Adrenal gland (tissue), 12 donors: ENCODE measurements around the gene TRAK2. TPM values are rescaled to one million over a fixed set of nuclear protein-coding genes. Genes with fewer than 3 reads are reported as not detected.
A peak's percentile ranks its signal among the peaks of the same experiment; 100 is the strongest.

ENCODE experiments used
- DNase-seq, 7 donors: peaks; one replicate each; pipeline ENCODE4 v3.0.0-alpha.2; 2019 to 2020
- H3K27ac ChIP-seq, 5 donors: fragments of 200-600 bp; sonication (generic) in 4 of 5; 1 replicate in 3 of 5; 2 replicates in 2 of 5; pipeline versions ENCODE4 v1.5.1 to v1.8.0; 2016 to 2020; ENCODE audit warnings: mild to moderate bottlenecking in 1 of 5
- H3K27me3 ChIP-seq: fragments of 200-600 bp; 2 replicates; pipeline ENCODE4 v1.8.0; 2021
- H3K36me3 ChIP-seq, 2 donors: fragments of 200-600 bp; replicated peaks in 1 of 2; 1 replicate in 1 of 2; 2 replicates in 1 of 2; pipeline versions ENCODE4 v1.5.1 to v1.8.0; 2018 to 2022
- H3K4me1 ChIP-seq, 2 donors: fragments of 200-600 bp; replicated peaks in 1 of 2; 1 replicate in 1 of 2; 2 replicates in 1 of 2; pipeline versions ENCODE4 v1.5.1 to v1.8.0; 2018 to 2021
- H3K4me3 ChIP-seq, 4 donors: fragments of 200-600 bp; sonication (generic) in 3 of 4; one replicate each; pipeline ENCODE4 v1.5.1; 2016 to 2018
- H3K9me3 ChIP-seq, 3 donors: fragments of 200-600 bp; sonication (generic) in 1 of 3; replicated peaks in 1 of 3; 1 replicate in 2 of 3; 2 replicates in 1 of 3; pipeline versions ENCODE4 v1.5.1 to v1.8.0; 2016 to 2021
- POLR2A ChIP-seq, 2 donors: fragments of 450-650 bp; IDR thresholded peaks; one replicate each; pipeline ENCODE4 v1.6.1; 2017; ENCODE audit warnings: antibody characterized with exemption in 2 of 2, mild to moderate bottlenecking in 2 of 2, moderate library complexity in 1 of 2
- WGBS, 4 donors: extraction: QIAGEN DNeasy Blood & Tissue Kit in 2 of 4; methylation state at CpG; one replicate each; pipeline versions ENCODE4 v1.1.5 to v1.1.7; 2013 to 2017; 5-methylcytosine and 5-hydroxymethylcytosine counted together
- intact Hi-C, 2 donors: fragments of 100-400 bp; cut with DNase I; formaldehyde crosslinking; loops; one replicate each; pipeline versions ENCODE4 v1.14.1 to v1.15.0; 2022 to 2023
- polyA plus RNA-seq, 3 donors: library from polyadenylated mRNA; stranded (reverse); fragments of 200-250 nt in 2 of 3; fragments of 350-450 nt in 1 of 3; fragmentation: Illumina TruSeq in 1 of 3; extraction: RNeasy Lipid Tissue Mini Kit (QIAGEN cat#74804) in 1 of 3; gene quantifications; one replicate each; pipeline ENCODE4 v1.2.3, GENCODE V29; 2013 to 2014
- total RNA-seq, 9 donors: library from RNA; depleted of rRNA in 4 of 9; stranded (reverse); fragments of >200 nt in 4 of 9; fragments of 120-200 nt in 1 of 9; fragmentation: NEBNext Ultra II Directional in 1 of 9; extraction: Animal tissue kit (Norgen Biotek cat#: 25700) in 1 of 9; gene quantifications; one replicate each; pipeline versions ENCODE4 v1.1.0 to v1.2.4, GENCODE V29; 2013 to 2023
- TF ChIP-seq, protein P1 (sequence below), 6 experiments: fragments of 450-650 bp in 4 of 6; fragments of 200-600 bp in 2 of 6; sonication (generic) in 1 of 6; IDR thresholded peaks; 1 replicate in 5 of 6; 2 replicates in 1 of 6; pipeline versions ENCODE4 v1.5.1 to v1.8.0; 2016 to 2021; ENCODE audit warnings: antibody characterized with exemption in 6 of 6, mild to moderate bottlenecking in 2 of 6, moderate library complexity in 1 of 6
- donor health status: healthy with polysubstance abuse.
- donor health status: Bipolar disorder and iron deficiency.
- donor health status: DM: yes; HTN: yes; CAD: no.
- donor health status: DM: no; HTN: no; CAD: no.
- donor health status: DM: no; HTN: no; CAD: no.
- donor health status: DM: yes; HTN: yes; CAD: no.

The TRAK2 gene
- total and polyA plus RNA-seq, 12 donors, result 17.6 to 66.9 (median 41.6) TPM

DNA sequence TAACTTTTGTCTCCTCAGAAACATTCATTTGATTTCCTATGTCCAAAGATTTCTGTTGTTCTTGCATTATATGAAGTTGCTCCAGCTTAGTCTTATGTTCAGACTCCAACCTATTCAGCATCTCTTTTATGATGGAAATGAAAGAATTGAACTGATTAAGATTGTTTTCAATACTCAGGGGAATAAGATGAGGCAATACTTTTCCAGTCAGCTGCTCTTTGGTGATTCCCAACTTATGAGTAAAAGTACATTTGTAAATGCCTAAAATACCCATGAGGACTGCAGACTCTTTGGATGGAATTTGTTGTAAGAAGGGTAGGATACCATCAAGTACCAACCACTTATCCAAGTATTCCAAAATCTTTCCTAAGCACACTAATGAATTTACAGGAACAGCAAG is 39.8 kb downstream of the TRAK2 start:
- peak overlapping the region in 1 of 5 donors; percentile 47 for H3K27ac ChIP-seq
- peaks cover 31 to 55% of the 10 kb centered on the region in 2 donors for H3K4me1 ChIP-seq
- TF ChIP-seq, protein P1, sequence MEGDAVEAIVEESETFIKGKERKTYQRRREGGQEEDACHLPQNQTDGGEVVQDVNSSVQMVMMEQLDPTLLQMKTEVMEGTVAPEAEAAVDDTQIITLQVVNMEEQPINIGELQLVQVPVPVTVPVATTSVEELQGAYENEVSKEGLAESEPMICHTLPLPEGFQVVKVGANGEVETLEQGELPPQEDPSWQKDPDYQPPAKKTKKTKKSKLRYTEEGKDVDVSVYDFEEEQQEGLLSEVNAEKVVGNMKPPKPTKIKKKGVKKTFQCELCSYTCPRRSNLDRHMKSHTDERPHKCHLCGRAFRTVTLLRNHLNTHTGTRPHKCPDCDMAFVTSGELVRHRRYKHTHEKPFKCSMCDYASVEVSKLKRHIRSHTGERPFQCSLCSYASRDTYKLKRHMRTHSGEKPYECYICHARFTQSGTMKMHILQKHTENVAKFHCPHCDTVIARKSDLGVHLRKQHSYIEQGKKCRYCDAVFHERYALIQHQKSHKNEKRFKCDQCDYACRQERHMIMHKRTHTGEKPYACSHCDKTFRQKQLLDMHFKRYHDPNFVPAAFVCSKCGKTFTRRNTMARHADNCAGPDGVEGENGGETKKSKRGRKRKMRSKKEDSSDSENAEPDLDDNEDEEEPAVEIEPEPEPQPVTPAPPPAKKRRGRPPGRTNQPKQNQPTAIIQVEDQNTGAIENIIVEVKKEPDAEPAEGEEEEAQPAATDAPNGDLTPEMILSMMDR (IDR thresholded peaks at IDR 0.05), result no peak
- TF ChIP-seq POLR2A (IDR thresholded peaks at IDR 0.05), result no peak
- H3K36me3 ChIP-seq, result no peaks in the 10 kb centered on the region
- H3K27me3 ChIP-seq, result no peaks in the 10 kb centered on the region
- no peak for DNase-seq
- H3K9me3 ChIP-seq, result no peaks in the 10 kb centered on the region
- intact Hi-C loops, result no loop called here
- no peak overlapping the region for H3K4me3 ChIP-seq

DNA sequence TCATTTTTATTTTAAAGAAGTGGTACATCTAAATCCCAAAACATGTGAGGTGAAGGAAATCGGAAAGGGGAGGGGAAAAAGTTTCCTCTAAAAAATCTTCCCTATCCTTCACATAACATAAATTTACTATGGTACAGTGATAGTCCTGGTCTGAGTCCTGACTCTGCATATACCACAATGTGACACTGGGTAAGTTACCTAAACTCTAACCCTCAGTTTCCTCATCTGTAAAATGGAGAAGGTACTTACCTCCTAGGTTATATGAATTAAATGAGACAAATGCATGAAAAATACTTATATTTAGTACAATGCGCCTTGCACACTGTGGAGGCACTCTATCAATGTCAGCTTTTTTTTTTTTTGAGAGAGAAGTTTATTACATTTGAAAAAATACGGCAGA is 42.3 kb downstream of the TRAK2 start:
- intact Hi-C loops, result no loop called here
- Histone ChIP-seq H3K4me3 (no peak overlapping the region), H3K4me1 (peaks cover 11 to 42% of the 10 kb centered on the region in 2 donors), H3K27ac (no peak overlapping the region), H3K27me3 (no peaks in the 10 kb centered on the region), H3K9me3 (no peaks in the 10 kb centered on the region), H3K36me3 (no peaks in the 10 kb centered on the region)
- TF ChIP-seq, protein P1 (IDR thresholded peaks at IDR 0.05), result no peak
- no peak for DNase-seq
- 92 to 95% (median 94%) methylated on average over 3 of the region's 3 CpGs for WGBS, 4 donors

DNA sequence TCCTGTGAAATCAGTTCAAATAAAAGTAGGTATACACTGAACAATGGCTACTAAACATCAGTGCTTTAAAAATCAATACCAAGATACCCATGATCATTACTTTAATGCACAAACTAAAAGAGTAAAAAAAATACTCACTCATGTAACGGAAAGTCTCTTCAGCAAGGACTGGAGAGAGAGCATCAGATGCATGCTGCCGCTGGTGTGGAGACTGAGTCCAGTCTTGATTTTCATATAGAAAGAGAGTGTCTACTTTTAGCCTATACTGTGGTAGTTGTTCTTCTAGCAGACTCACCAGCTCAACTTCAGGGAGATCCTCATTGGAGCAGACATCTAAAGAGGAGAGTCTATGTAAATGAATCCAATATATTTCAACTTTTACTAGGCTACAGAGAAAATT is 44.0 kb downstream of the TRAK2 start:
- Histone ChIP-seq H3K4me3 (no peak overlapping the region), H3K4me1 (peaks cover 13 to 45% of the 10 kb centered on the region in 2 donors), H3K27ac (peak overlapping the region in 3 of 5 donors; percentile 21 to 63 (median 49)), H3K36me3 (no peaks in the 10 kb centered on the region), H3K9me3 (no peaks in the 10 kb centered on the region), H3K27me3 (no peaks in the 10 kb centered on the region)
- 87 to 94% (median 93%) methylated on average over 2 of the region's 2 CpGs for WGBS, 4 donors
- intact Hi-C loops, result no loop called here
- no peak for DNase-seq
- no peak for TF ChIP-seq POLR2A (IDR thresholded peaks at IDR 0.05)

DNA sequence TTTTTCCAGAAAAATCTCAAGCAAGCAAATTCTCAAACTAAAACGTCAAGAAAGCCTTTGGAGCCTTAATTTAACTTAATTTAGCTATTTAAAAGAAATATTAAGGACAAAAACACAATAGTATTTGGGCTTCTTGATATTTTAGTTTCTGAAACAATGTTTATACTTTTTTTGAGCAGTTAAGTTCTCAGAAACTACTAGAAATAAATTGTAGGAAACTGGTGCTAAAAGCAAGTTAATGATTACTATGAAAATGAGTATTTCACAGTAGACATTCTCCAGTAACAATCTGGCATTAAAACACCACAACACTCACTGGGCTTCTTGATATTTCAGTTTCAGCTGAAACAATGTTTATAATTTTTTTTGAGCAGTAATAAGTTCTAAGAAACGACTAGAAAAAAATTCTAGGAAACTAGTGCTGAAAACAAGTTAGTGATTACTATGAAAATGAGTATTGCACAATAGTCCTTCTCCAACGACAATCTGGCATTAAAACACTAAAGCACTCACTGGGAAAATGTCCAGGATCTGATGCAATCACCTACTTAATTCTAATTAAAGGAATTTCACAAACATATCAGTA is 45.1 kb downstream of the TRAK2 start:
- Histone ChIP-seq H3K27ac (peak overlapping the region in 2 of 5 donors; percentile 49 to 63), H3K9me3 (no peaks in the 10 kb centered on the region), H3K27me3 (no peaks in the 10 kb centered on the region), H3K4me1 (peaks cover 13 to 45% of the 10 kb centered on the region in 2 donors), H3K36me3 (no peaks in the 10 kb centered on the region), H3K4me3 (peak overlapping the region in 1 of 4 donors; percentile 8)
- WGBS, 4 donors, result 20 to 25% (median 24%) methylated on average over 3 of the region's 3 CpGs
- intact Hi-C loops, result no loop called here
- peak in 4 of 7 donors; percentile 39 to 62 (median 52) for DNase-seq
- TF ChIP-seq POLR2A (IDR thresholded peaks at IDR 0.05), result no peak
- TF ChIP-seq, protein P1 (IDR thresholded peaks at IDR 0.05), result no peak

DNA sequence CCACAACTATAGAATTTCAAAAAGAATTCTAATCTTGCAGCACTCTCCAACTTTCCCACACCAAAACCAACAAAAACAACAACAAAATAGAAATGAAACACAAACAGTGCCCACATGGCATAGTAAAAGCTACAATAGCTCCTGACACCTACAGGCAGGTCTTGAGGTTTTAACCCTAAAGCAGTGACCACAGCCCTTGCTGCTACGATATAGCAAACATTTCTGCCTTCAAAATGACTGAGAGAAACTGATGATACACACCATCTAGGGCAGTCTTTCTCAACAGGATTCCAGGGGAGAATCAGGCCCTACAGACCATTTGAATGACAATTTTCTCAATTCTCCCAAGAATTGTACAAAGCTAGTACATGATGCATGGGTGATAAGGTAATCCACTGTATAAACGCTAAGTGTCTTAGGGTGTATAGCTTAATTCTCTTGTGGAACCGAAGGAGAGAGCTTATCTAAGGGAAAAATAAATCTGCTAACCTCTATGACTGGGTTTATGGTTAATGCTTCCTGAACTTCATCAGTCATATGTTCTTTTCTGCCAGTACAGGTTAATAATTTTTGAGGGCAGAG is 46.5 kb downstream of the TRAK2 start:
- intact Hi-C loops, result no loop called here
- no peaks in the 10 kb centered on the region for H3K36me3 ChIP-seq
- H3K27ac ChIP-seq, result peak overlapping the region in 1 of 5 donors; percentile 63
- no peaks in the 10 kb centered on the region for H3K27me3 ChIP-seq
- H3K9me3 ChIP-seq, result no peaks in the 10 kb centered on the region
- WGBS, 4 donors, result 82 to 92% (median 87%) methylated on average over 3 of the region's 3 CpGs
- TF ChIP-seq, protein P1 (IDR thresholded peaks at IDR 0.05), result no peak
- TF ChIP-seq POLR2A (IDR thresholded peaks at IDR 0.05), result no peak
- no peak for DNase-seq
- H3K4me3 ChIP-seq, result no peak overlapping the region
- H3K4me1 ChIP-seq, result peaks cover 13 to 45% of the 10 kb centered on the region in 2 donors
